ENCODE results near the gene ZSCAN30.
A peak's percentile ranks its signal among the peaks of the same experiment; 100 is the strongest.

ZSCAN30 gene

GRCh38 chr18:35290094-35290735 is at the start of gene ZSCAN30:
TSS of gene ZSCAN30 (minus strand) at chr18:35290229. CDS start at chr18:35264352, 25,877 bp downstream.
- DNase-seq = peak; percentile 95

- DNase-seq = no peak
Observed at GRCh38 chr18:35337286-35337685, 47.3 kb upstream of the ZSCAN30 start.

DNA sequence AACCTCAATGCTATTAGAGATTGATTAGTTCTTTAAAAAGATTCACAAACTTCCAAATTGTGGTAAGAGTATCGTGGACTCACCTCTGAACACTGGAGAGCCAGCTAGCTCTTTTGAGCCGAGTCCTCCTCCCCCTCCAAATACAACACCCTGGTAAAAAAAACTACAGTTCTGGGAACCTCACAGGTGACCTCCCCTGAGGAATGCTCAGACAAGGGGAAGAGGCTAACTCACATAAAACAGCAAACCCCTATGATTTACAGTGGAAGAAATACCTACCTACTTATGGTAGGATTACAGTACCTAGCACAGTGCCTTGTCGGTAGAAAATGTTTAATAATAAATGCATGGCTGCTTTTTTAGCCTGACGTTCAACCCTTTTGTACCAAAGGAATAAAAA is 45.8 kb upstream of the ZSCAN30 start:
- DNase-seq = no peak

- DNase-seq = no peak
Observed at GRCh38 chr18:35334821-35335220, 44.8 kb upstream of the ZSCAN30 start.

DNA sequence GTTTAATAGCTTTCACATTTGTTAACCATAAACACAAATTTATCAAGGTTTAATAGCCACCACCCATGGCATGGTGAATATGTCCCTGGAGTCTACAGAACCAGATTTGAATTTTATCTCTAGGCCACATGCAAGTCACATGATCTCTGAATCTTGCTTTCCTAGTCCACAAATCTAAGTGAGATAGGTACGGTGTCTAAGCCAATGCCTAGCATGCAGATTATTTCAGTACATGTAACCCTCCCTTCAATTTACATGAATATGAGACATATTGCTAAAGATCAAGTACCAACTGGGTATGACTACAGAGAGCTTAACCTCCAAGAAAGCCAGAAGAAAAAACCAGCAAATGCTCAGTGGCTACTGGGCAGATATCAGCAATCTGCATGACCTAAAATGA is 44.2 kb upstream of the ZSCAN30 start:
- no peak for DNase-seq

GRCh38 chr18:35331367-35332087 is 41.5 kb upstream of the ZSCAN30 start:
- DNase-seq = no peak

- DNase-seq = no peak
Observed at GRCh38 chr18:35328868-35329267, 38.8 kb upstream of the ZSCAN30 start.

DNA sequence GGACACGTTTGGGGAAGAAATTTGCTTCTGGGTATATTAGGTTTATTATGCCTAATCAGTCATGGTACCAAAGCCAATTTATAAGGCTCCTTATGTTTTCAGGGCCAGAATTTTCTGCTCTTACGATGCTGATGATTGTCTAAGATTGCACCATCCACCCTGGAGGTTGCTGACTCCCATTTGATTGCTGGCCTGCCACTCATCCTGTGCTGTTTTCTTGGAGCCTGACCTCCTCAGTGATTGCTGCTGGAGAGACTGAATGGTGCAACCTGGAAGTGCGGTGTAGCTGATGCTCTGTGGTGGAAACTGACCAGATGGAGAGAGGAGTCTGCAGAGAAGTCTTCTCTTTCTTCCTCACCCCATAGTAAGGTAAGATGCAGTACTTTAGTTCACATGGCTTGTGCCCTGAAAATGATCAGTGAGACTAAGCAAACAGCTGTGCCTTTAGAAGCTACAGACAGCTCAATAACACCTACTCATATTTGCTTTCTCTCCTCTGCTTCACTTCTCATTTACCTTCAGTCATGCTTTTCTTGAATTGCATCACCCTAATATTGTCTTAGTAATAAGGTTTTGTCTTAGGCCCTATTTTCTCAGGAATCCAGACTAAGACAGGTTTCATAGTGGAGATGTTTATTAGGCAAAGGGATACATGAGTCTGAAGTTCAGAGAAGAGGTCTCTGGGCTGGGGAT is 36.8 kb upstream of the ZSCAN30 start:
- no peak for DNase-seq

DNA sequence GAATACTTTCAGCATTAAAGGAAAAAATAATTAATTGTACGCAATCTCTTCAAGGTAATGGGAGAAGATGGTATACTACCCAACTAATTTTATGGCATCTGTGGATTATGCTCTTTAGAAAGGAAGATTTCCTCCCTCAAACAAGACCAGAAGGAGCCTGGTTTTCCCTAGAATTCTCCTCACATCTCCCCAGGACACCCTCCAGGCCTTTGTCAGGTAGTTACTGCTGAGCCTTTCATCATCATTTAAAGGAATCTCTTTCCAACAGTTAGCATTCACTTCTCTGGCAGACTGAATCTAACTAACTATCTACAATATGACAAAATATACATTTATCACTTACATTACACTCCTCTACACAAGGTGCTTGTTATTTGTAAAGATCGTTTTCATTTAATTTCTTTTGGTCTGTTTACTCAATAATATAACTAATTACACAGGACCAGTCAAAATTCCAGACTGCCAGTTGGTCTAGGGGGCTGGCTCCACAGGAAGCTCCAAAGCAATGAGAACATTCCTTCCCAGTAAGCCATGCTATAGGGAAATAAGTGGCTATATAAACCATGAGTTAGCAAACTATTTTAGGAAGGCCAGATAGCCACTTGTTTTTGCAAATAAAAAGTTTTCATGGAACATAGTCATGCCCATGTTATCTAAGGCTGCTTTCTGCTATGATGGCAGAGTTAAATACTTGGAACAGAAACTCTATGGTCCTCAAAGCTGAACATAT is 35.1 kb upstream of the ZSCAN30 start:
- no peak for DNase-seq

DNA sequence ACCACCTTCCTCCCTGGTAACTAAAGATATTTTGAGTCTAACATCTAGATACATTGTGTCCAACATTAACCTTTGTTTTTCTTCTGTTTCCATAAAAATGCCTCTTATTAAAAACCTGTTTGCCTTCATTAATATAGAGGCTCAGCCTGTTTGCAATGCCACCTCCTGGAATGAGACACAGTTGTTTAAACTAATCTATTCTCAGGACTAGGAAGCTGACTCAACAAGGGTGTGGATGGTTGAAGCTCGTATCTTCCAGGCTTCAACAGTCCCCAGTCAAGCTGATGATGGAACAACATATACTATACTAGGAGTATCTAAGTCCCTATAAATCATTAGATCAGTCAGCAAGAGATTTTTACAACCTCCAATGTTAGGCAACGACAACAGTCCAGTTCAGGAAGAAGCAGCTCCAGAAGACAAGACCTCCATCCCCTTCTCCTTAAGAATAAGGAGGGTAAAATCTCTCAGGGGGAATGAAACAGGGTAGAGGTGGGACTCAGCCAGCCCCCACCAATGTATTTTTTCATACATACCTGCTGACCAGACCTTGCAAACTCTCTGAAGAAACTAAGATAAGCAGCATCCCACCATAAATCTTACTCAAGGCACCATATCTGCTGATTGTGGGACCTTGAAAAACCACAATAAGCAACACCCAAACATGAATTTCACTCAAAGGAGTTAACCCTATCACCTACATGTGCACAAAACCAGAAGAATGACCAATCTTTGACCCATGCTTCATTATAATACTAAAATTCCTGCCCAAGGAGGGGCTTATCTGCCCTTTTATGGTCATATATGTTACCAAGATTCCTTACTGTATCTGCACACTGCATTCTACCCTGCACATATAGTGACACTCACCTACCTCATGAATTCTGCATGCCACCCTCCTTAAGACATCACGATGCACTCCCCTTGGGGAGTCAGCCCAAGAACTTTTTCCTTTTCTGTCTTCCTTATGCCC is 32.7 kb upstream of the ZSCAN30 start:
- no peak for DNase-seq

DNA sequence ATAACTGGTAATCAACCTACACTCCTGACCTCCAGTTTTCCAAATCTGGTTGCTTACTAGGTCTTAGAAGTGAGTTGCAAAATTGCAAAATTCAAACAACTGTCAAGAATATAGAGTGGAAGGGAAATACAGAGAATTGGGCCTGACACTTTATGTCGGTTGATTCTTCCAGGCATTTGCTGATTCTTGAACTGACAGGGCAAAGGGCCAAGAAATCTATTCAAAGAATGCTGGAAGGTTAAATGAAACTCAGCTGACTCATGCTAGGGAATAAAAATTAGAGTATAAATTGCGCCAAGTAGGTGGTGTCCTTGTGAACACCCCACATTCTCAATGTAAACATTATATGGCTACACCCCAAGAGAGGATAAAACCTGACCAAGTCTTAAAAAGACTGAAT is 21.5 kb upstream of the ZSCAN30 start:
- no peak for DNase-seq

- DNase-seq = no peak
Observed at GRCh38 chr18:35306588-35307250, 16.7 kb upstream of the ZSCAN30 start.

DNA sequence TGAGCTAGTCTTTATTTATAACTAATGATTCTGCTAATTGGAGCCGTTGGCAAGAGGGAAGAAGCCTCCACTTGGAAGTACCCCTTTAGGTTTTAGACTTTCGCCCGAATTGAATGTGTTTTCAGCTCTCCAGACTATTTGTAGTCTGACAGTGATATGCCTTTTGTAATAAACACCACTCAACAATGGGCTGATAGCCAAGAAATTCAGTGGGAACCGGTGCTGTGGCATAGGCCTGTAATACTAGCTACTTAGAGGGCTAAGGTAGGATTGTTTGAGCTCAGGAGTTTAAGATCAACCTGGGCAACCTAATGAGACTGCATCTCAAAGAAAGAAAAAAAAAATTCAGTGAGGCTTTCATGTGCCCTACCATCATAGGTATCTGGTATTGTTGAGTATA is 13.6 kb upstream of the ZSCAN30 start:
- no peak for DNase-seq

GRCh38 chr18:35296060-35296459 is 6.0 kb upstream of the ZSCAN30 start:
- DNase-seq = no peak

- no peak for DNase-seq
Observed at GRCh38 chr18:35291166-35291565, 1.1 kb upstream of the ZSCAN30 start.

GRCh38 chr18:35289727-35290093 is 319 bp downstream of the ZSCAN30 start:
- DNase-seq = no peak

DNA sequence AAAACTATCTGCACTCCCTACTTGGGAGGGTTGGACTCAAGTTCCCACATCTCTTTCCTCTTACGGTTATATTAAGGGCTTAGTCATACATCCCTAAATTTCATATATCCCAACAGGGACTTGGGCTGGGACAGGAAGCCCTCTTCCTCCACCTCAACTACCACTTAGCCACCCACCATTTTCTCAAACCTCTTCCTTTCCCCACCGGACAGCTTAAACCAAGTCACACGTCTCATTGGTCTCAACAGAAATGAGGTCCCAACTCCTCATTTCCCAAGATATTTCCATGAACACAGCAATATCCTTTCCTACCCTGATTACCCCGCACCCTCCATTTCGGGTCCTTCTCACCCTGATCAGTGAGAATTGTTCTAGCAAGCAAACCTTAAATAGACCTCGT is 736 bp downstream of the ZSCAN30 start:
- no peak for DNase-seq

GRCh38 chr18:35284841-35285240 is 5.2 kb downstream of the ZSCAN30 start:
- DNase-seq = no peak

DNA sequence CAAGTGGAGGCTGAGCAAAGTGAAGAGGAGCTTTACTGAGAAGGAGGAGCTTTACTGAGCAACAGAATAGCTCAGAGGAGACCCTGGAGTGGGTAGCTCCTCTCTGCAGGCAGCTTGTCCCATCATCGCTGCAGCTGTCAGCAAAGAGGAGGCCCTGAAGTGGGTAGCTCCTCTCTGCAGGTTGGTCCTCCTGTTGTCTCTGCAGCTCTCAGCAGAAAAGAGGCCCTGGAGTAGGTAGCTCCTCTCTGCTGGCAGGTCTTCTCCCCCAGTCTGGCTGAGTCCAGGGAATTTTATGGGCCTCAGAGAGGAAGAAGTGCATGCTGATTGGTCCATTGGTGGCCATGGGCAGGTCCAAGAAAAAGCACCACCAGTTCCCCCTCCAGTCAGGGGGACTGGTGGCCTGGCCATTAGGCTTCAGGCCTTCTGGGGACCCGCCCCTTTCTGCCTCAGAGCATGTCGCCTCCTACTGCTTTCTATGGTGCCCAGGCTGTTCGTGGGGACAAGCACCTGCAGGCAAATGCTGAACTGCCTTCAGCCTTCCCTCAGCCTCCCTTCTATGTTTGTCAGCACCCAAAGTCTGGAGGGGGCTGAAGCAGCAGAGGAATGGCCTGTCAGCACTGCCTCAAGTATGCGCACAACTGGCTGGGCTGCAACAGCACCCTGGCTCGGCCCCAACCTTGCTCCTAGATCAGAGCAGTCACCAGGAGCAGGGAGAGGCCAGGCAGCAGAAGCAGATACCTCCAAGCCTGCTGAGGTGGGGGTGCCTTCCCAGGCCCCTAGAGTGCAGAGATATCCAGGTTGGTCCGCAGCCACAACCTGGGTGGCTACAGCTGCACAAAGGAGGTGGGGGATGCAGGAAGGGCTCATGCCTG is 5.9 kb downstream of the ZSCAN30 start:
- DNase-seq = no peak

DNA sequence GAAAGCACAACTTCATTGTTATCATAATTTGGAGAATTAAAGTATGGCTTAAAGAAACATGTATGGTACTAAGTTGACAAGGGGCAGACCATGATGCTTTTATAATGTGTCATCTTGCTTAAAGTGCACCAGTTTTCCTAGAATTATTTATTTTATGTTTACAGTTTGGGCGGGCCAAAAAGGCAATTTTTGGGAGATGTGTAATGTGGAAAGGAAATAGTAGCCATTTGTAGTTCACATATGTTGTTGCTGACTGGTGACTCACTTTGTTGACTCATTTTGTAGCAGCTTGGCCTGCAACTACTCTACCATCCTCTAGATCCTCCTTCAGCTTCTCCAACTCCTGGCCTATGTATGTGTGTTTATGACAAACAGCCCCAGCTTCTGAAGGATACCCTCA is 7.7 kb downstream of the ZSCAN30 start:
- no peak for DNase-seq

- no peak for DNase-seq
Observed at GRCh38 chr18:35278969-35279368, 11.1 kb downstream of the ZSCAN30 start.

Data from NCI-H2029 (cell line).